ENCODE data around the gene SPATA6.

The SPATA6 gene

DNA sequence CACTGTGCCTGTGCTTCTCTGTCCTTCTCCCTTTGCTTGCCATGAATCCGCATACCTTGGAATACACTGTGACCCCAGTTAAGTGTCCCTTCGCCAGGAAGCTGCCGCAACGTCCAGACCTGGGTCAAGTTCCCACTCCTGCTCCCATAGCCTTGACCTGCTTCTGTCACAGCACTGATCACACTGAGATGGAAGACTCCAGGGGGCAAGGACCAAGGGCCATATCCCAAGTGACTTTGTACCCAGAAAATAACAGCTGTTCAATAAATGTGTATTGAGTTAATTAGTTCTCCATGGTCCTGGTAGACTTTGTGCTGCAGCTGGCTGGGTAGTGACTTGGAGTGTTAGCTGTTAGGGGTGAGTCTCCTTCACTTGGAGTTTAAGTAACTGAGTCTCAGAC is 223.6 kb downstream of the SPATA6 start:
- DNase-seq = no peak

DNA sequence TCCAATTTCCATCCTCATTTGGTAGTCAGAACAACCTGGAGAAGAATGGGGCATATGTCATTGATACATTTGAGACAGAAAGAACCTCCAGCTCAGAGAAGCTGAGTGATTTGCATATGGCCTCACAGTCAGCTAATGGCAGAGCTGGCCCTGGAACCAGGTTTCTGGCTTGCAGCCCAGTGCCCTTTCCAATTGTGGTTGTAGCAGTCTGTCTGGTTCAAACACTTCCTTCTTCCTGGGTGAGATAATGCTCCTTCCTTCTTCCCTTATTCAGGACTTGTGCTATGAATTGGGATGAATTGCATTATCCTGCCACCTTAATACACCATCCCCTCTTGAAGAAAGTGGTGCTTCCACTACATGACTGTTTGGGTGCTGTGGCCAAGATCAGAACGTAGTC is 225.3 kb downstream of the SPATA6 start:
- DNase-seq = no peak
